CD4-positive, CD25-positive, alpha-beta regulatory T cell (primary cell): ENCODE data around the gene HHIPL1. TPM values are rescaled to one million over a fixed set of nuclear protein-coding genes. Genes with fewer than 3 reads are reported as not detected.
A peak's percentile ranks its signal among the peaks of the same experiment; 100 is the strongest.

Source experiments
- ATAC-seq, 2 donors: fragments of 150-1000 bp; cut with Tn5 transposase; one replicate each; pipeline ENCODE4 v1.10.0; 2021; ENCODE audit warnings: low read depth in 2 of 2, moderate number of reproducible peaks in 2 of 2, moderate library complexity in 1 of 2
- DNase-seq, 3 donors: peaks; one replicate each; pipeline versions ENCODE4 v3.0.0 to v3.0.0-alpha.2; 2012 to 2022; ENCODE audit warnings: mixed read lengths in 1 of 3
- H3K27ac ChIP-seq: one replicate; pipeline ENCODE4 v1.7.0; 2013; ENCODE audit warnings: mild to moderate bottlenecking, low read length; ENCODE audit not compliant: insufficient read depth, poor library complexity, severe bottlenecking
- H3K27me3 ChIP-seq: one replicate; pipeline ENCODE4 v1.7.0; 2013; ENCODE audit warnings: low read length; ENCODE audit not compliant: control insufficient read depth, insufficient read depth
- H3K36me3 ChIP-seq: one replicate; pipeline ENCODE4 v1.7.0; 2013; ENCODE audit warnings: mild to moderate bottlenecking, low read length, moderate library complexity; ENCODE audit not compliant: control insufficient read depth, insufficient read depth
- H3K4me1 ChIP-seq: 2 replicates; pipeline ENCODE4 v1.7.0; 2013; ENCODE audit warnings: mild to moderate bottlenecking, low read length; ENCODE audit not compliant: insufficient read depth, control insufficient read depth, poor library complexity, severe bottlenecking
- H3K4me3 ChIP-seq: one replicate; pipeline ENCODE4 v1.7.0; 2013; ENCODE audit warnings: low read depth, mild to moderate bottlenecking, low read length, moderate library complexity
- H3K9me3 ChIP-seq, 2 experiments: 1 replicate in 1 of 2; 2 replicates in 1 of 2; pipeline ENCODE4 v1.7.0; 2013; ENCODE audit warnings: low read length in 2 of 2, mild to moderate bottlenecking in 1 of 2, moderate library complexity in 1 of 2; ENCODE audit not compliant: control insufficient read depth in 2 of 2
- H3K27ac Mint-ChIP-seq, 3 donors: one replicate each; pipeline ENCODE4 v1.8.0; 2020 to 2022; ENCODE audit warnings: mild to moderate bottlenecking in 3 of 3, mixed read lengths in 3 of 3, moderate library complexity in 2 of 3
- H3K27me3 Mint-ChIP-seq: one replicate; pipeline ENCODE4 v1.8.0; 2022; ENCODE audit warnings: mild to moderate bottlenecking, mixed read lengths
- H3K36me3 Mint-ChIP-seq: one replicate; pipeline ENCODE4 v1.8.0; 2020; ENCODE audit warnings: mixed read lengths
- H3K4me1 Mint-ChIP-seq, 4 donors: one replicate each; pipeline ENCODE4 v1.8.0; 2020 to 2022; ENCODE audit warnings: mixed read lengths in 4 of 4, mild to moderate bottlenecking in 1 of 4
- H3K4me3 Mint-ChIP-seq, 4 donors: one replicate each; pipeline ENCODE4 v1.8.0; 2020 to 2022; ENCODE audit warnings: mild to moderate bottlenecking in 4 of 4, mixed read lengths in 4 of 4, moderate library complexity in 3 of 4
- H3K9me3 Mint-ChIP-seq, 7 donors: one replicate each; pipeline ENCODE4 v1.8.0; 2020 to 2022; ENCODE audit warnings: mixed read lengths in 7 of 7, mild to moderate bottlenecking in 3 of 7, moderate library complexity in 2 of 7
- polyA plus RNA-seq, 4 donors: library from polyadenylated mRNA; unstranded; fragments of 300-500 nt; fragmentation: Illumina TruSeq; gene quantifications; one replicate each; pipeline ENCODE4 v1.2.3, GENCODE V29; 2021
- total RNA-seq: library from RNA; stranded (reverse); gene quantifications from one replicate; pipeline ENCODE4 v1.2.3, GENCODE V29; 2022

HHIPL1 gene
- total and polyA plus RNA-seq, 5 donors from 2014 or later = 0.23 TPM; not detected in 4

- H3K4me3 Mint-ChIP-seq = peak overlapping the region in 1 of 4 donors; percentile 47
- Histone ChIP-seq H3K4me3 (no peak overlapping the region), H3K27me3 (no peaks in the 10 kb centered on the region), H3K27ac (no peak overlapping the region), H3K36me3 (no peaks in the 10 kb centered on the region), H3K9me3 (no peaks in the 10 kb centered on the region), H3K4me1 (no peaks in the 10 kb centered on the region)
- peaks cover 0 to 2% (median 0%) of the 10 kb centered on the region in 4 donors for H3K4me1 Mint-ChIP-seq
- peaks cover 14% of the 10 kb centered on the region for H3K27me3 Mint-ChIP-seq
- DNase-seq (no peak), ATAC-seq (no peak)
- no peaks in the 10 kb centered on the region for H3K36me3 Mint-ChIP-seq
- no peaks in the 10 kb centered on the region for H3K9me3 Mint-ChIP-seq
- H3K27ac Mint-ChIP-seq = no peak overlapping the region
Observed at GRCh38 chr14:99644035-99644587, 818 bp upstream of the HHIPL1 start.

GRCh38 chr14:99645545-99646505, 896 bp downstream of the HHIPL1 start:
- Histone ChIP-seq H3K4me3 (no peak overlapping the region), H3K27me3 (no peaks in the 10 kb centered on the region), H3K36me3 (no peaks in the 10 kb centered on the region), H3K27ac (no peak overlapping the region), H3K9me3 (no peaks in the 10 kb centered on the region), H3K4me1 (no peaks in the 10 kb centered on the region)
- Mint-ChIP-seq H3K9me3 (no peaks in the 10 kb centered on the region), H3K27ac (no peak overlapping the region), H3K4me3 (no peak overlapping the region), H3K27me3 (peaks cover 20% of the 10 kb centered on the region), H3K36me3 (no peaks in the 10 kb centered on the region), H3K4me1 (peaks cover 0 to 2% (median 0%) of the 10 kb centered on the region in 4 donors)
- ATAC-seq (no peak), DNase-seq (no peak)

GRCh38 chr14:99647411-99647810, 2.5 kb downstream of the HHIPL1 start:
- no peak overlapping the region for H3K27ac ChIP-seq
- Mint-ChIP-seq H3K27me3 (peaks cover 29% of the 10 kb centered on the region), H3K9me3 (no peaks in the 10 kb centered on the region), H3K36me3 (no peaks in the 10 kb centered on the region), H3K4me1 (peaks cover 0 to 2% (median 0%) of the 10 kb centered on the region in 4 donors), H3K27ac (no peak overlapping the region), H3K4me3 (no peak overlapping the region)
- no peaks in the 10 kb centered on the region for H3K4me1 ChIP-seq
- H3K27me3 ChIP-seq = no peaks in the 10 kb centered on the region
- no peak for DNase-seq
- H3K4me3 ChIP-seq = no peak overlapping the region
- no peaks in the 10 kb centered on the region for H3K36me3 ChIP-seq
- no peaks in the 10 kb centered on the region for H3K9me3 ChIP-seq
- no peak for ATAC-seq

GRCh38 chr14:99648027-99648784, 3.3 kb downstream of the HHIPL1 start:
- H3K9me3 Mint-ChIP-seq = no peaks in the 10 kb centered on the region
- H3K4me3 Mint-ChIP-seq = no peak overlapping the region
- peaks cover 29% of the 10 kb centered on the region for H3K27me3 Mint-ChIP-seq

GRCh38 chr14:99649219-99649618, 4.3 kb downstream of the HHIPL1 start:
- H3K27me3 ChIP-seq = no peaks in the 10 kb centered on the region
- no peak for ATAC-seq
- peaks cover 26% of the 10 kb centered on the region for H3K27me3 Mint-ChIP-seq

More at GRCh38 chr14:99648027-99648784, 3.3 kb downstream of the HHIPL1 start:
- DNase-seq = no peak
- ATAC-seq = no peak
- Mint-ChIP-seq H3K27ac (no peak overlapping the region), H3K36me3 (no peaks in the 10 kb centered on the region), H3K4me1 (peaks cover 0 to 2% (median 0%) of the 10 kb centered on the region in 4 donors)
- Histone ChIP-seq H3K4me3 (no peak overlapping the region), H3K27ac (no peak overlapping the region), H3K9me3 (no peaks in the 10 kb centered on the region), H3K4me1 (no peaks in the 10 kb centered on the region), H3K36me3 (no peaks in the 10 kb centered on the region), H3K27me3 (no peaks in the 10 kb centered on the region)

GRCh38 chr14:99649643-99650042, 4.7 kb downstream of the HHIPL1 start:
- H3K36me3 Mint-ChIP-seq = no peaks in the 10 kb centered on the region
- Histone ChIP-seq H3K4me3 (no peak overlapping the region), H3K9me3 (no peaks in the 10 kb centered on the region), H3K27ac (no peak overlapping the region), H3K36me3 (no peaks in the 10 kb centered on the region), H3K4me1 (no peaks in the 10 kb centered on the region), H3K27me3 (no peaks in the 10 kb centered on the region)
- peaks cover 25% of the 10 kb centered on the region for H3K27me3 Mint-ChIP-seq
- ATAC-seq (no peak), DNase-seq (no peak)
- H3K4me1 Mint-ChIP-seq = no peaks in the 10 kb centered on the region
- no peak overlapping the region for H3K4me3 Mint-ChIP-seq
- no peak overlapping the region for H3K27ac Mint-ChIP-seq
- H3K9me3 Mint-ChIP-seq = peaks cover 0 to 3% (median 0%) of the 10 kb centered on the region in 7 donors

More at GRCh38 chr14:99649219-99649618, 4.3 kb downstream of the HHIPL1 start:
- no peaks in the 10 kb centered on the region for H3K4me1 ChIP-seq
- no peak overlapping the region for H3K4me3 Mint-ChIP-seq
- H3K9me3 ChIP-seq = no peaks in the 10 kb centered on the region
- H3K9me3 Mint-ChIP-seq = peaks cover 0 to 2% (median 0%) of the 10 kb centered on the region in 7 donors
- no peak overlapping the region for H3K27ac Mint-ChIP-seq
- H3K36me3 Mint-ChIP-seq = no peaks in the 10 kb centered on the region
- H3K27ac ChIP-seq = no peak overlapping the region
- H3K4me1 Mint-ChIP-seq = peaks cover 0 to under 1% (median 0%) of the 10 kb centered on the region in 4 donors
- DNase-seq = no peak
- no peak overlapping the region for H3K4me3 ChIP-seq
- H3K36me3 ChIP-seq = no peaks in the 10 kb centered on the region

GRCh38 chr14:99650189-99650588, 5.3 kb downstream of the HHIPL1 start:
- no peaks in the 10 kb centered on the region for H3K36me3 ChIP-seq
- Mint-ChIP-seq H3K4me1 (no peaks in the 10 kb centered on the region), H3K27ac (no peak overlapping the region), H3K27me3 (peaks cover 26% of the 10 kb centered on the region), H3K36me3 (no peaks in the 10 kb centered on the region), H3K4me3 (no peak overlapping the region), H3K9me3 (peaks cover 0 to 3% (median 0%) of the 10 kb centered on the region in 7 donors)
- H3K9me3 ChIP-seq = no peaks in the 10 kb centered on the region
- H3K27me3 ChIP-seq = no peaks in the 10 kb centered on the region
- no peak for ATAC-seq
- H3K4me1 ChIP-seq = no peaks in the 10 kb centered on the region
- no peak for DNase-seq
- no peak overlapping the region for H3K4me3 ChIP-seq
- H3K27ac ChIP-seq = no peak overlapping the region
